ENCODE data around the gene GBA2.

Gene GBA2

GRCh38 chr9:35766997-35767396 lies 18.0 kb upstream of the GBA2 start:
- no peak for DNase-seq (ENCODE audit: low read depth in 4 of 4, low spot score in 1 of 4)

DNA sequence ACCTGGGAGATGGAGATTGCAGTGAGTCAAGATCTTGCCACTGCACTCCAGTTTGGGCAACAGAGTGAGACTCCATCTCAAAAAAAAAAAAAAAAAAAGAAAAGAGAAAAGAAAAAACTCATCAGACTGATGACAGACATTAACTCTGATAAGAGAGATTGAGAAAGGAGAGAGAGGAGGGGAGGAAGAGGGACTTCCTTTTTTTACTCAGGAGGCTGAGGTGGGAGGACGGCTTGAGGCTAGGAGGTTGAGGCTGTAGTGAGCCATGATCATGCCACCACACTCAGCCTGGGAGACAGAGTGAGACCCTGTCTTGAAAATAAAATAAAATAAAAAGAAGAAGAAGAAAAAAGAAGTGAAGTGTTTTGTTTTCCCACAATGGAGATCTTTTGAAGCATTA lies 14.8 kb upstream of the GBA2 start:
- DNase-seq (ENCODE audit: low read depth in 4 of 4, low spot score in 1 of 4): no peak

DNA sequence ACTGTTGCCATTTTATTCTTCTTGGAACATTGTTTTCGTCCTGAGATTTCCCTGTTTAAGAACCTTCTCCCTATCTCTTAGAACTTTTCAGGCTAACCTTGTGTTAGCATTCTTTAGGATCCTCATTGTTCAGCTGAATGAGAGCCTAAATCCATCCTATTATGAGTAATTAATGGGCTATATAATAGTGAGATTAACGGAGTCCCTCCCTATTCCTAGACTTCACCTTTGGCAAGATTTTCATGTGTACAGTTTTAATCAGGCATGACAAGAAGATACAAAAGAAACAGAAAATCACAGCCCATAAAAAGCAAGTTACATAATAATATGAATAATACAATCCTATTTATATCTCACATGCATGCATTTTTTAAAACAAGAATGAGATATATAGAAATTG lies 14.2 kb upstream of the GBA2 start:
- no peak for DNase-seq (ENCODE audit: low read depth in 4 of 4, low spot score in 1 of 4)

DNA sequence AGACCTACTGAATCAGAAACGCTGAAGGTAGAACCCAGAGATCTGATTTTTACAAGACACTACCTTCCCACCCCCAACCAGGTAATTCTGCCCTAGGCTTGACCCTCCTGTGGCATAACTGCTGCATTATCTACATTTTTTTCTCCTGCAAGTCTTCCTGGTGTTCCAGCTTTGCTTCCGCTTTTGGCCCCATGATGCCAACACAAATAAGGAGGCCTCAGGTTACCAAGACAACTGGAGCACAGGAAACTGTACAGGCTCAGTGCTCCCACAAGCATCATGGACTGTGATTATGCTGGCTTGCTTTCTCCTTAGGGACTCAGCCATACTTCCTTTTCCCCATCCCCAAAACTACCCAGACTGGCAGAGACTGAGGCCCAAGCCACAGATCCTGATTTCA lies 11.6 kb upstream of the GBA2 start:
- no peak for DNase-seq (ENCODE audit: low read depth in 4 of 4, low spot score in 1 of 4)

DNA sequence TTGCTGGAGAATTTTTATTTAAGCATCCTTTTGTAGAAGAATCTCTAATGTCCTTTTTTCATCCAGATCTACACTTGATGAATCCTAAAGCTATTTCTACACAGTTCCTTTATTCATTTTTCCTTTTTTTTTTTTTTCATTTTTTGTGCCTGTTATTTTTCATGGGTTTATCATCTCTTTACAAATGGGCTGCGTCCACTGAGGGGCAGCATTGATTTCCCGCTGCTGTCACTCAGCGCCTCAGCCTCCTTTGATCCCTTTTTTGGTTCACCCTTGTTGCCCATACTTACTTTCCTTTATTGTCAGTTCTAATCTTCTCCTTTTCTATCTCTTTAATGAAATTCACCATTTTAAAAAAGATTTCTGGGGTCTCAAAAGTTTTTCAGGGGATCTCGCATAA lies 10.8 kb upstream of the GBA2 start:
- no peak for DNase-seq (ENCODE audit: low read depth in 4 of 4, low spot score in 1 of 4)

- no peak for DNase-seq (ENCODE audit: low read depth in 4 of 4, low spot score in 1 of 4)
These were observed 9.5 kb upstream of the GBA2 start for GRCh38 chr9:35758475-35759050.

- DNase-seq (ENCODE audit: low read depth in 4 of 4, low spot score in 1 of 4): no peak
These were observed 8.9 kb upstream of the GBA2 start for GRCh38 chr9:35757892-35758275.

DNA sequence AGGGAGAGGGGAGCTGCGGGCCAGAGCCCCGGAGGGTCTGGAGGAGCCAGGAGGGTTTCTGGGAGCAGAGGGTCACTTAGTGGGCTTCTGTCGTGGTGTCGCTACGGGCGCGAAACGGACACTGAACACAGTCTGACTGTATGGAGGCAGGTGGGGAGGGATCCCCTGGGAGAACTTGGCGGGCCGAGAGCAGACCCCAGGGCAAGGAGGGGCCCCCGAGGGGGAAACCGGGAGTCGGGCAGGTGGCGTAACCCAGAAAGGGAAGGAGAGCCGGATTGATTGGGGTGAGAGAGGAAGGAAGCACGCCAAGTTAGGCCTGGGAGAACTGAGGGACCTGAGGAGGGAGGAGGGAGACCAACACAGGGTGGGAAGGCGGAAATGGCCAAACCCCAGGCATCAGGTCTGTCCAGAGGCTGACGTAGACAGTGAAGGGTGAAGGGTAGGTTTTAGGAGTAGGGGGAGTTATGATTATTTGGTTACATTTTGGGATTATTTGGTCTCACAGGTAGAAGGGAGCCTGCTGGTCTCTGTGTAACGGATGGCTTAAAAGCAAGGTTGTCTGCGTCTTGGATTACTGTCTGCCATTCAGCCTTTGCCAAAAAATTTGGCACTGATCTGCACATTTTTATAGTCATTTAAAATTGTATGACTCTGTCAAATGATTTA lies 8.3 kb upstream of the GBA2 start:
- no peak for DNase-seq (ENCODE audit: low read depth in 4 of 4, low spot score in 1 of 4)

- DNase-seq (ENCODE audit: low read depth in 4 of 4, low spot score in 1 of 4): peak; percentile 53 to 86 (median 68)
These were observed 7.5 kb upstream of the GBA2 start for GRCh38 chr9:35756275-35757225.

GRCh38 chr9:35755071-35755470 lies 6.0 kb upstream of the GBA2 start:
- DNase-seq (ENCODE audit: low read depth in 4 of 4, low spot score in 1 of 4): no peak

DNA sequence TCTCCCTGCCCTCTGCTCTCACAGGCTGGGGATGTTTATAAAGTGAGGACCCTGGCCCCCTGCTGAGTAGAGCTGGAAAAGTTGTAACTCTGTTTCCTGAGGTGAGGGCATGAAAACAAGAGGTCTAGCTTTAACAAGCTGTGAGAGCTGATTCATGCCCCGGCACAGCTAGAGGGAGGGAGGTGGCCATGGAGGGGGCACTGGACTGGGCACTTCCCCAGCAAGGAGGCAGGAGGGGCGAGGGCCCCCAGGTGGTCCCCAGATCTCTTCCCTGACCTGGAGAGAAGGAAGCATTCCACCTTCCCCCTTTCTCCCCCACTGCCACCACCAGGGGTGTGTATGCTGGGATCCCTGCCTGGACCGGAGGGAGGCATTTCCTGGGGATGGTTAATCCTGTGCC lies 5.2 kb upstream of the GBA2 start, which contains the start of gene MSMP:
Gene MSMP, minus strand, starts transcription at position 13 of the 400 bp plus-strand sequence. CDS start 147 bp downstream, outside the sequence.
- DNase-seq (ENCODE audit: low read depth in 4 of 4, low spot score in 1 of 4): no peak

GRCh38 chr9:35753466-35753865 lies 4.4 kb upstream of the GBA2 start:
- no peak for DNase-seq (ENCODE audit: low read depth in 4 of 4, low spot score in 1 of 4)

DNA sequence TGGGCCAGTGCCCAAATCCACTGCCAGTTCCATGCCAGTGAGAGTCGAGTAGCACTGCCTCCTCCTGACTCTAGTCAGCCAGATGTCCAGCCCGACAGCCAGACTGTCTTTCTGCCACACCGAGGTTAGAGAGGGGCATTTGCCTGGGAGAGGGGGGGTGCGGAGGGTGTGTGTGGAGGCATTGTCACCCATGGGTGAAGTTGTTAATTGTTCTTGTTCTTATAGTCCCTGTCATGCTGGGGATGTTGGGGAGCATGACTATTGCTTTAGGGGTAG lies 1.2 kb upstream of the GBA2 start:
- DNase-seq (ENCODE audit: low read depth in 4 of 4, low spot score in 1 of 4): no peak

DNA sequence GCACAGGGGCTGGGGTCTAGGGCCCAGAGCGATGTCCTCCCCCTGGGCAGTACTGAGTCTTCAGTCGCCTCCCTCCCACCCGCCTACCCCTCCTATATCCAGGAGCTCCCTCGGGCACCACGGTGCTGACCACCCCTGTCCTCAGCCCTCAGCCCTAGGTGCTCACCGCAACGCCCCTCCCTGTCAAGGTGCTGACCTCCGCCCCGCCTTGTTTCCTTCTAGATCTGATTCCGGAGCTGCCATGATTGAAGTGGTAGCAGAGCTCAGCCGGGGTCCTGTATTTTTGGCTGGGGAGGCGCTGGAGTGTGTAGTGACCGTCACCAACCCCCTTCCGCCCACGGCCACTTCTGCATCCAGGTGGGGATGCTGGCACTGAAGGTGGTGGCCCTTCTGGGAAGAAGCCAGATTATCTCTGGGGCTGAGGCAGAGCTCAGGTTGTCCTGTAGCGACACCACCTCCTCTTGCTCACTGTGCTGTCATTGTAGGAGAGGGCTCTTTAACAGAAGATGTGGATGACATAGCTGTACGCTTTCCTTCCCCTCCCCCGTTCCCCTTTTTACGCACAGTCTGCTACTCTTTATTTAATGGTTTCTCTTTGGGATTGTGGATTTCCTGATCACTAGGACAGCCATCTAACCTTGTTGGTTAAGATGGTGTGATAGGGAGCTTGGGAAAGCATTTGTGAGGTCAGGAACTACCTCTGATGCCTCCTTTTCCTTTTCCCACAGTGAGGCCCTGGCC lies 657 bp upstream of the GBA2 start:
- peak in 1 of 4 experiments; percentile 20 for DNase-seq (ENCODE audit: low read depth in 4 of 4, low spot score in 1 of 4)

- DNase-seq (ENCODE audit: low read depth in 4 of 4, low spot score in 1 of 4): no peak
These were observed 678 bp downstream of the GBA2 start for GRCh38 chr9:35748242-35748857.

DNA sequence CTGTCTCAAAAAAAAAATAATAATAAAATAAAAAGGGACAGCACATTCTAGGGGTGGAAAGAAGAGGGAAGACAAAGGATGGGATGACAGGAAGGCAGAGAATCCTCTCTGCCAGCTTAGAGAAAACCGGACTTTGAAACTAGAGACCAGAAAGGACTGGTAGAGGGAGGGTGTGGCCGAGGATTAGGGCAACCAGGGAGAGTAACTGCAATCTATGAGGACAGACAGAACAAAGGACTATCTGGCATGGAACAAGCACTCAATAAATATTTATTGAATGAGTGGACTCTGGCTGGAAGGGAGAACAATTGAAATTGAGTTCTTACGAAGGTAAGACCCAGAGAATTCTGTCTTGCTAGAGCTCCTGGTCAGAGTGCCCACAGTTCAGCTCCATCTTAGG lies 2.4 kb downstream of the GBA2 start:
- DNase-seq (ENCODE audit: low read depth in 4 of 4, low spot score in 1 of 4): no peak

GRCh38 chr9:35745569-35745968 lies 3.5 kb downstream of the GBA2 start:
- DNase-seq (ENCODE audit: low read depth in 4 of 4, low spot score in 1 of 4): no peak

DNA sequence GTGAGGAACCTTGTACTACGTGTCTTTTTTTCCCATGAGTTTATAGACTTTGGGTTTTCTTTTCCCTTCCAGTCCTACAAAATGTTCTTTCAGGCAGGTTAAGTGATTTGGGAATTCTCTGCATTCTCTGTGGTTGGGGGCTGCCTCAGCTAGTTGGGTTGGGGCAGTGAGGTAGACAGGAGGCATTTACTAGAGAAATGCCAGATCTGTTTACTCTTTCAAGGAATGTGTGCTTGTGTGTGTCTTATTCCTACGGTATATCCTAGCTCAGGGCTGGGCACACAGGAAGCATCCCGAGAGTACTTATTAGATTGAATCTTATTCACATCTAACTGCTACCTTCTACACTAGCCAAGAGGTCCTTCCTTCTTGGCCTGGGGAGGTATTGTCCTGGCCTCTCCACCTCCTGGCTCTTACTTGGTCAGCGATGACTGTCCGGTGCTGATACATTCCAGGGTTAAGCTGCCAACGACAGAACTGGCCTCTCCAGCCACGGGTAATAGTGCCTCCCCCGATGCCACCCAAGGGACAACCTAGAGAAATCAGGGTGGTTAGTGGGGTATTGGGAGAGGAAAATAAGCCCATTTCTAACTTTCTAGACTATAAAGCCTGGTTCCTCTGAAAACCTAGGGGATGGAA lies 5.0 kb downstream of the GBA2 start:
- DNase-seq (ENCODE audit: low read depth in 4 of 4, low spot score in 1 of 4): no peak

DNA sequence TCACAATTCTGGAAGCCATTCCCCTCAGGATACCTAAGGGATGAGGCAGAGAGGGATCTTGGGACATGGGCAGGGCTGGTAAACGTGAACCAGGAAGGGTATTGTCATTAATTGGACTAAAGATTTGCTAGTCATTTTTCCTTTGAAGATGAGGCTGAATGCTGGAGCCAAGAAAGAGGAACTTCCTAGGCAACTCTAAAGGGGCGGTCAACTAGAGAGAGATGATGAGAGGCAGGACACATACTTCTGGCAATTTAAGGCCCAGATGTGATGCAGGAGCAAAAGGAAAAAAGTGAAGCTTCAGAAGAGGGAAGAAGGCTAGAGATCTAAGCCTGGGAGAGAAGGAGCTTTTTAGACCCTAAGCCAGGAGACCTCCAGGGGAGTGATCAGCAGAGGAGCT lies 5.6 kb downstream of the GBA2 start:
- DNase-seq (ENCODE audit: low read depth in 4 of 4, low spot score in 1 of 4): no peak

- DNase-seq (ENCODE audit: low read depth in 4 of 4, low spot score in 1 of 4): no peak
These were observed 7.3 kb downstream of the GBA2 start for GRCh38 chr9:35741740-35742139.

DNA sequence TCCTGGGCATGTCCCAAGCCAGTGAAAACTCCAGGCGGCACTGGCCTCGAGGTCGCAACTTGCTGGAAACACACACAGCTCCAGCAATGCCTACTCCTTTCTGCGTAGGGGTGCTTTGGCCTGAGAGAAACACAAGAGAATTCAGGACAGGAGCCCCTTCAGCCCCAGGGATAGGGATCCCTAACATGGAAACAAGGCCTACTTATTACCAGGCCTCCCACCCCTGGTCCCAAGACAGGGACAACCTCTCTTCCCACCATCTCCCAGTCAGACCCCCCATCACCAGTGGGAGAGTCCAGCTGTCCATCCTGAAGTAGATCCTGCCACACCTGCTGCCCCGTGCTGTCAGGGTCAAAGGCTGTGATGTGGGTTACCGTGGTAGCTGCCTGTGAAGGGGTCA lies 8.8 kb downstream of the GBA2 start:
- DNase-seq (ENCODE audit: low read depth in 4 of 4, low spot score in 1 of 4): no peak

Measured in stimulated activated CD4-positive, alpha-beta T cell treated with anti-CD3 and anti-CD28 coated beads, Interleukin-1b, Interleukin-23, amount 100 ng/mL, for 24 hours (primary cell).